Activated naive CD4-positive, alpha-beta T cell treated with anti-CD3 and anti-CD28 coated beads for 36 hours (primary cell): ENCODE results near the gene ERI3. TPM values are rescaled to one million over a fixed set of nuclear protein-coding genes. Genes with fewer than 3 reads are reported as not detected.

Experiments used
- CTCF ChIA-PET: fragments of 350-600 bp; sonication (Branson Sonifier 250); formaldehyde crosslinking; loops from one replicate; lab custom pipeline; 2021; ENCODE audit warnings: antibody characterized with exemption; lab: Charles Lee
- DNase-seq: peaks from one replicate; pipeline ENCODE4 v3.0.0-alpha.2; 2020
- H3K27ac Mint-ChIP-seq: one replicate; pipeline ENCODE4 v1.8.0; 2021; ENCODE audit warnings: mild to moderate bottlenecking, mixed read lengths
- H3K27me3 Mint-ChIP-seq: one replicate; pipeline ENCODE4 v1.8.0; 2021; ENCODE audit warnings: low read depth, mixed read lengths
- H3K36me3 Mint-ChIP-seq: one replicate; pipeline ENCODE4 v1.8.0; 2021; ENCODE audit warnings: low read depth, mixed read lengths
- H3K4me1 Mint-ChIP-seq: one replicate; pipeline ENCODE4 v1.8.0; 2021; ENCODE audit warnings: low read depth, mixed read lengths
- H3K4me3 Mint-ChIP-seq: one replicate; pipeline ENCODE4 v1.8.0; 2021; ENCODE audit warnings: mild to moderate bottlenecking, moderate library complexity, mixed read lengths
- H3K9me3 Mint-ChIP-seq: one replicate; pipeline ENCODE4 v1.8.0; 2021; ENCODE audit warnings: mixed read lengths
- intact Hi-C: fragments of 100-400 bp; cut with micrococcal nuclease; formaldehyde crosslinking; loops from one replicate; pipeline ENCODE4 v1.15.1; 2023
- total RNA-seq, 2 experiments: library from RNA; stranded (reverse); gene quantifications; one replicate each; pipeline ENCODE4 v1.2.3, GENCODE V29; 2021

ERI3 gene
- total RNA-seq, 2 experiments from 2014 or later, result 42.4 to 43.0 TPM

GRCh38 chr1:44290250-44291094, 64.6 kb downstream of the ERI3 start:
- peaks cover 16% of the 10 kb centered on the region for H3K36me3 Mint-ChIP-seq
- CTCF ChIA-PET, result no interaction called here
- no peak overlapping the region for H3K4me3 Mint-ChIP-seq
- H3K4me1 Mint-ChIP-seq, result no peaks in the 10 kb centered on the region
- H3K27ac Mint-ChIP-seq, result no peak overlapping the region
- no peaks in the 10 kb centered on the region for H3K27me3 Mint-ChIP-seq
- H3K9me3 Mint-ChIP-seq, result no peaks in the 10 kb centered on the region
- intact Hi-C loops, result no loop called here
- no peak for DNase-seq

GRCh38 chr1:44289530-44289929, 65.5 kb downstream of the ERI3 start:
- H3K4me3 Mint-ChIP-seq, result no peak overlapping the region
- no peaks in the 10 kb centered on the region for H3K4me1 Mint-ChIP-seq
- intact Hi-C loops, result no loop called here
- DNase-seq, result no peak
- peaks cover 13% of the 10 kb centered on the region for H3K36me3 Mint-ChIP-seq
- no peaks in the 10 kb centered on the region for H3K27me3 Mint-ChIP-seq
- CTCF ChIA-PET, result no interaction called here
- H3K9me3 Mint-ChIP-seq, result no peaks in the 10 kb centered on the region
- no peak overlapping the region for H3K27ac Mint-ChIP-seq

GRCh38 chr1:44288883-44289282, 66.2 kb downstream of the ERI3 start:
- no peak for DNase-seq
- CTCF ChIA-PET, result no interaction called here

GRCh38 chr1:44284184-44284583, 70.9 kb downstream of the ERI3 start:
- CTCF ChIA-PET, result interaction anchor here (1.0 kb wide), 1 partner anchor 22 kb away, joined by 4 read pairs; no protein-coding TSS in a partner anchor
- Mint-ChIP-seq H3K9me3 (no peaks in the 10 kb centered on the region), H3K4me3 (no peak overlapping the region), H3K36me3 (peaks cover 12% of the 10 kb centered on the region), H3K4me1 (no peaks in the 10 kb centered on the region), H3K27ac (no peak overlapping the region), H3K27me3 (no peaks in the 10 kb centered on the region)
- DNase-seq, result no peak
- intact Hi-C loops, result no loop called here

More at GRCh38 chr1:44288883-44289282, 66.2 kb downstream of the ERI3 start:
- Mint-ChIP-seq H3K36me3 (peaks cover 12% of the 10 kb centered on the region), H3K9me3 (no peaks in the 10 kb centered on the region), H3K4me3 (no peak overlapping the region), H3K27ac (no peak overlapping the region), H3K4me1 (no peaks in the 10 kb centered on the region), H3K27me3 (no peaks in the 10 kb centered on the region)
- intact Hi-C loops, result no loop called here

- Mint-ChIP-seq H3K27ac (no peak overlapping the region), H3K9me3 (no peaks in the 10 kb centered on the region), H3K27me3 (no peaks in the 10 kb centered on the region), H3K4me3 (no peak overlapping the region), H3K36me3 (peaks cover 14% of the 10 kb centered on the region), H3K4me1 (no peaks in the 10 kb centered on the region)
- intact Hi-C loops, result no loop called here
- CTCF ChIA-PET, result no interaction called here
- no peak for DNase-seq
Observed at GRCh38 chr1:44283524-44284173, 71.4 kb downstream of the ERI3 start.

GRCh38 chr1:44282704-44283426, 72.2 kb downstream of the ERI3 start:
- Mint-ChIP-seq H3K4me3 (no peak overlapping the region), H3K36me3 (peaks cover 14% of the 10 kb centered on the region), H3K27ac (no peak overlapping the region), H3K27me3 (no peaks in the 10 kb centered on the region), H3K4me1 (no peaks in the 10 kb centered on the region), H3K9me3 (no peaks in the 10 kb centered on the region)
- intact Hi-C loops, result no loop called here
- CTCF ChIA-PET, result no interaction called here
- DNase-seq, result no peak

- Mint-ChIP-seq H3K4me1 (no peaks in the 10 kb centered on the region), H3K9me3 (no peaks in the 10 kb centered on the region), H3K27ac (no peak overlapping the region), H3K27me3 (no peaks in the 10 kb centered on the region), H3K4me3 (no peak overlapping the region), H3K36me3 (peaks cover 14% of the 10 kb centered on the region)
- DNase-seq, result no peak
- CTCF ChIA-PET, result no interaction called here
- intact Hi-C loops, result no loop called here
Observed at GRCh38 chr1:44281962-44282703, 72.9 kb downstream of the ERI3 start.

- H3K9me3 Mint-ChIP-seq, result no peaks in the 10 kb centered on the region
- CTCF ChIA-PET, result no interaction called here
Observed at GRCh38 chr1:44276901-44277300, 78.2 kb downstream of the ERI3 start.

GRCh38 chr1:44275991-44276405, 79.1 kb downstream of the ERI3 start:
- H3K27ac Mint-ChIP-seq, result no peak overlapping the region
- H3K36me3 Mint-ChIP-seq, result peaks cover 5% of the 10 kb centered on the region
- peaks cover 22% of the 10 kb centered on the region for H3K4me1 Mint-ChIP-seq
- H3K4me3 Mint-ChIP-seq, result no peak overlapping the region
- intact Hi-C loops, result no loop called here
- H3K9me3 Mint-ChIP-seq, result no peaks in the 10 kb centered on the region
- no peak for DNase-seq
- CTCF ChIA-PET, result no interaction called here
- no peaks in the 10 kb centered on the region for H3K27me3 Mint-ChIP-seq

More at GRCh38 chr1:44276901-44277300, 78.2 kb downstream of the ERI3 start:
- intact Hi-C loops, result no loop called here
- Mint-ChIP-seq H3K4me1 (peaks cover 22% of the 10 kb centered on the region), H3K27me3 (no peaks in the 10 kb centered on the region), H3K4me3 (no peak overlapping the region), H3K27ac (no peak overlapping the region), H3K36me3 (peaks cover 5% of the 10 kb centered on the region)
- no peak for DNase-seq

- H3K4me1 Mint-ChIP-seq, result peaks cover 22% of the 10 kb centered on the region
- H3K36me3 Mint-ChIP-seq, result peaks cover 5% of the 10 kb centered on the region
- DNase-seq, result no peak
- intact Hi-C loops, result no loop called here
- CTCF ChIA-PET, result interaction anchor here (0.8 to 1.2 kb wide), 2 partner anchors 29 to 31 kb away, joined by 3 to 6 read pairs; no protein-coding TSS in a partner anchor
- no peaks in the 10 kb centered on the region for H3K27me3 Mint-ChIP-seq
- no peaks in the 10 kb centered on the region for H3K9me3 Mint-ChIP-seq
- no peak overlapping the region for H3K27ac Mint-ChIP-seq
- no peak overlapping the region for H3K4me3 Mint-ChIP-seq
Observed at GRCh38 chr1:44275296-44275962, 79.6 kb downstream of the ERI3 start.

GRCh38 chr1:44273560-44274350, 81.3 kb downstream of the ERI3 start:
- no peak overlapping the region for H3K4me3 Mint-ChIP-seq
- no peaks in the 10 kb centered on the region for H3K27me3 Mint-ChIP-seq
- intact Hi-C loops, result no loop called here
- no peaks in the 10 kb centered on the region for H3K9me3 Mint-ChIP-seq
- peaks cover 26% of the 10 kb centered on the region for H3K4me1 Mint-ChIP-seq
- H3K36me3 Mint-ChIP-seq, result peaks cover 5% of the 10 kb centered on the region
- DNase-seq, result no peak
- H3K27ac Mint-ChIP-seq, result no peak overlapping the region
- CTCF ChIA-PET, result interaction anchor here (0.7 kb wide), 1 partner anchor 40 kb away, joined by 3 read pairs; no protein-coding TSS in a partner anchor
